DMS114 treated with DMSO at 0.1 percent for 48 hours (cell line): ENCODE measurements around the gene DEF6.
"Not testable (repeated sequence)": the region's sequence is repeated elsewhere in the genome, so short reads cannot be mapped to it uniquely, and the experiment has no call there.

Experiments
- DNase-seq: peaks from one replicate; lab custom pipeline; 2025; ENCODE audit not compliant: unreplicated experiment; lab: John Stamatoyannopoulos, UW

The DEF6 gene

DNA sequence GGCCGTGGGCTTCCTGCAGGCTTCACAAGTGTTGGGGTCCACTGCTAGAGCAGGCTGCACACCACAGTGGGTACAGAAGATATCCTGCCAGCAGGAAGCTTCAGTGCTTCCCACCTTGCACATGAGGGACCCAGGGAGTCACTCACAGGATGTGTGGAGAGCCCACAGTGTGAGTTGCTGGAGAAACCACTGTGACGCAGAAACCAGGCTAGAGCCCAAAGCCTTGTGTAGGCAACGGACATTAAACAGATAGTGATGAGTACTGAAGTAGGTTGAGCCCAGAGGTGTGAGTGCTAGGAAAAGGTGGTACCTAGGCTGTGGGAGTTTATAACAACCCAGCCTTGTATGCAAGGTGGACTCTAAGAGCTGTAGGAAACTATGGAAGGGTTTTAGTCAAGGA, 18.9 kb upstream of the DEF6 start:
- no peak for DNase-seq

DNA sequence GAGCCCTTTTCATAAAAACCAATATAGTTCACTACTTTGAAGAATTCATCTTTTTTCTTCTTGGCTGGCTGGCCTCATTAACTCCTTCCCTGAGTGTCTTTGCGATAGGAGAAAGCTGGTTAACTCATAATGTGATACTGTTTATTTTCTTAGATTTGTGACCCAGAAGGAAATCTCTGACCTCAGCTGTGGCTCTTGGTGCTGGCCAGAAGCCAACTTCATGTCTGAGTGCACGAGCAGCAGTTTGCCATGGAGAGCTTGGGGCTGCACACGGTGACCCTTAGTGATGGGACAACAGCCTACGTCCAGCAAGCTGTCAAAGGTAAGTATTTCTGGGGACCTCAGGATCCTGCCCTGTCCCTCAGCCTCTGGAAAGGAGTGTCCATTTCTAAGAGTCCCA, 16.7 kb upstream of the DEF6 start:
- no peak for DNase-seq

DNA sequence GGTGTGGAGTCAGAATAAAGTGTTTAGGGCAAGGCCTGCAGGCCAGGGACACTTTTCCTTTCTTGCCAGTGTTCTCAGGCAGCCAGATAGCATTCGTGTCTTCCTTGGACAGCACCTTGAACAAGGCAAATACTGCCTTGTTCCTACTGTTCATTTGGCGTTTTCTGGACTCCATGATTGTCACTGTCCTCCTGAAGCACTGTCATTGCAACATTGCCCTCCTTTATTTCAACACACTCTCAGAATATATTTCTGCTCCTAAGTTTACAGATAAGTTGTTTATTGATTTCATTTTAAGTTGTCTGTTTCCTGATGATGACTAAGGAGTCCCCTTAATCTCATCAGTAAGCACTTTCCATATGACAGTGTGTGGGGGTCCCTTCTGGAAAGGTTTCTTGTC, 15.1 kb upstream of the DEF6 start:
- DNase-seq: no peak

DNA sequence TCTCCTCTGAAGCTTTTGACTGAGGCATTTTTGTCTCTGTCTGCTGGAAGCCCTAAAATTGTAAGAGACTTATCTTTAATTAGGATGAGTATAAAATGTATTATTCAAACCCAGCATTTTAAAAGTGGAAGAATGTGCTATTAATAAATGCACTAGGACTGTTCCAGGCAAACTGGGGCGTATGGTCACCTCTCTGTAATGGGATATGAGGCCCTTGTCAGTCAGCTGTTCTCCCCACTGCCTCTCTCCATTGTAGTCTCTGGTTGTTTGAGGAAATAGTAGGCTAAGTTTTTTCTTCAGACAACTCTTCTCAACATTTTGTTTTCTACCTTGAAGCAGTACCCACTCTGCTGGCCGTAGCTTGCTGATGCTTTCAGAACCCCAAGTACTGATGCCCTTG, 14.3 kb upstream of the DEF6 start:
- no peak for DNase-seq

DNA sequence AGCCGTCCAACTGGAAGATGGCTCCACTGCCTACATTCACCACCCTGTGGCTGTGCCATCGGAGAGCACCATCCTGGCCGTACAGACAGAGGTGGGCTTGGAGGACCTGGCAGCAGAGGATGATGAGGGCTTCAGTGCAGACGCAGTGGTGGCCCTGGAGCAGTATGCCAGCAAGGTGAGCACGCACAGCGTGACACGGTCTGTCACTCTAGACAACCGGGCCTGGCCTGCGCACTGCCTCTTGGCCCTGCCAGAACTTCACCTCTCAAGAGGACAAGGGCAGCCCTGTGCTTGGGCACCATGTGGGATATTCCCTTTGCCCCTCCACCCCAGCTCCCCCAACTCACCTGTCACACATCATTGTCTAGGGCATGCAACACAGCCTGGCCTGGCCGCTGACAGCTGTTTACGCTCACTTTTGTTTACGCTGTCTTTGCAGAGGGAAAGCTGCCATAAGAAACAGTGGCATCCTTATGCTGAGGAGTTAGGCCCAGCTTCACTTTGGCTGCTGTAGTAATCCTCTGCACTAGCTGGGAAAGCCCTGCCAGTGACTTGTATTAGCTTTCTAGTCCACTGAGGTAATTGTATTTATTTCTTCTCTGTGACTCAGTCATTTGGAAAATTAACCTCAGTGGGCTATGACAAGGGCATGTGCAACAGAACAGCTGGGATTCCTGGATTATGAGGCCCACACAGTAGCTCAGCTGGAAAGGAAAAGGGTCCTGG, 9.8 kb upstream of the DEF6 start:
- no peak for DNase-seq

DNA sequence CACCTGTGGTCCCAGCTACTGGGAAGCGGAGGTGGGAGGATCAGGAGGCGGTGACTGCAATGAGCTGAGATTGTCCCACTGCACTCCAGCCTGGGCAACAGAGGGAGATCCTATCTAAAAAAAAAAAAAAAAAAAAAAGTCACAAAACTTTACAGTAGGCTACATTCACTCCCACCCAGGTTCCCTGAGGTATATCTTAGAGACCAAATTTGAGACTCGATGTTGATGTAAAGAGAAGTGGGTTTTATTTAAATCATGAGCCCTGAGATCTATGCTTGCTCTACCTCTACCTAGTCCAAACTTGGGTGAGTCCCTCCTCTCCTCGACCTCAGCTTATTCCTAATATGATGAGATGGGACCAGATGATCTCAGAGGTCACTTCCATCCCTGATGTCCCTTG, 8.8 kb upstream of the DEF6 start:
- DNase-seq: no peak

DNA sequence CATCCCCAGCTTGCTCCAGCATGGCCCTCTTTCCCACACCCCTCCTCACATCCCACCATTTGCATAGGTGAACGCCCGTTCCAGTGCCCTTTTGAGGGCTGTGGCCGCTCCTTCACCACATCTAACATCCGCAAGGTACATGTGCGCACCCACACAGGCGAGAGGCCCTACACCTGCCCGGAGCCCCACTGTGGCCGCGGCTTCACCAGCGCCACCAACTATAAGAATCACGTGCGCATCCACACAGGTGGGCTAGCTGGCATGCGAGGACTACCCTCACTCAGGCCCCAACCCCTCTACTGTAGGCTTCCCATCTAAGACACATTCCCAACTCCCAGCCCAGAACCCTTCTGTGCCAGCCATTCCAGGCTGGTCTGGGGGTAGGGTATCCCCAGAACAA, 6.1 kb upstream of the DEF6 start:
- DNase-seq: no peak

DNA sequence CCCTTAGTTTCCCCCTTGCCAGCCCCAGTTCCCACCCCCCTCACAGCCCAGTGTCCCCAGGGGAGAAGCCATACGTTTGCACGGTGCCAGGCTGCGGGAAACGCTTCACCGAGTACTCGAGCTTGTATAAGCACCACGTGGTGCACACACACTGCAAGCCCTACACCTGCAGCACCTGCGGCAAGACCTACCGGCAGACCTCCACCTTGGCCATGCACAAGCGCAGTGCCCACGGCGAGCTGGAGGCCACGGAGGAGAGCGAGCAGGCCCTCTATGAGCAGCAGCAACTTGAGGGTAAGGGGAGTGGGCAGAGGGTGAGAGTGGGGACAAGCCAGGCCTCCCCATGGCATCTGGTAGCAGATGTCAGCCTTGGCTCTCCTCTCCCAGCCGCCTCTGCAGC, 5.1 kb upstream of the DEF6 start:
- no peak for DNase-seq

DNA sequence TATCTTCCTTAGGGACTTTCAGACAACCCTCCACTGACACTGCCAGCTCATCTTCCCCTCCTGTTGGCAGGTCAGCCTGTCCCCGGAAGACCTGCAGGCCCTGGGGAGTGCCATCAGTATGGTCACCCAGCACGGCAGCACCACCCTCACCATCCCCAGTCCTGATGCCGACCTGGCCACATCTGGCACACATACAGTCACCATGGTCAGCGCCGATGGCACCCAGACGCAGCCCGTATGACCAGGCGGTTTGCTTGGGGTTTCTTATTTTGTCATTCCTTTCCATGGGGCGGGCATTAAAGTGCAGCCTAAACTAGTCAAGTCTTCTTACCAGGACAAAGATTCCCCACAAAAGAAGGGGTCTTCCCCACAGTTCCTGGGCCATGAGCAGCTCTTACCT, 3.9 kb upstream of the DEF6 start:
- no peak for DNase-seq

DNA sequence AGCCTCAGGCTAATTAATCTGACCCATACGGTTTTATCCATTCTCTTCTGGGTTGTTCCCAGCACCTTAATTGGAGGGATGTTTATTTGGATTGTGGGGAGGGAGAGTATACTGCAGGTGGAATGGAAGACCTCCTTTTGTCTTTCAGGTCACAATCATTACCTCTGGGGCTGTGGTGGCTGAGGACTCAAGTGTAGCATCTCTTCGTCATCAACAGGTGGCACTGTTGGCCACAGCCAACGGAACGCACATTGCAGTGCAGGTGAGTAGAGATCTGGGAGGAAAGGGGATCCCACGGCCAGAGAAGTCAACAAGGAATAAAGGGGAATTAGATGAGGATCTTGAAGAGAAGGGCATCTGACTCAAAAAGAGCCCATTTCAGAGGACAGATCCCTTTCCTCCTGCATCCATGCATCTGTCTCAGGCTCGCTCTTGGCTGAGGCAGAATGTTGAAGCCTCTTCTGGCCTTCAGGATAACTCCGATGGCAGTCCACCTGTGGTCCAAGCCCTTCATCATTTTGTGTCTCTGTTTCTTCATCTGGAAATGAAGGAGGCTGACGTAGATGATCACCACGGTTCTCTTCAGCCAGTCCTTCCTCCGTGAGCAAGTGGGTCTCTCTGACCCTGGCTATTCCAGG, 3.2 kb upstream of the DEF6 start:
- DNase-seq: no peak

DNA sequence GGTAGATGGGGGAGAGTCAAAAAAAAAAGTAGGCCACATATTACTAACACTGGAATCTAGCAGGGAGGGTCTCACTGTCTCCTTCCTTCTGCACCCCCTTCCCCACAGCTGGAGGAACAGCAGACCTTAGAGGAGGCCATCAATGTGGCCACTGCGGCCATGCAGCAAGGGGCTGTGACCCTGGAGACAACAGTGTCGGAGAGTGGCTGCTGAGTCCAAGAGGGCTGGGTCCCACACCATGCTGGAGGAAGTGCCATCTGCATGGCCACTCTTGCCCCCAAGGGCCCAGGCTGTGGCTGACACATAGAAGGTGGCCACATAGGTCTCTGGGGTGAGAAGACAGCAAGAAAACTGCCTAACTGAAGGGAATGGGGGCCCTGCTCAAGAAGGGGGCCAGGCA, 2.6 kb upstream of the DEF6 start:
- no peak for DNase-seq

DNA sequence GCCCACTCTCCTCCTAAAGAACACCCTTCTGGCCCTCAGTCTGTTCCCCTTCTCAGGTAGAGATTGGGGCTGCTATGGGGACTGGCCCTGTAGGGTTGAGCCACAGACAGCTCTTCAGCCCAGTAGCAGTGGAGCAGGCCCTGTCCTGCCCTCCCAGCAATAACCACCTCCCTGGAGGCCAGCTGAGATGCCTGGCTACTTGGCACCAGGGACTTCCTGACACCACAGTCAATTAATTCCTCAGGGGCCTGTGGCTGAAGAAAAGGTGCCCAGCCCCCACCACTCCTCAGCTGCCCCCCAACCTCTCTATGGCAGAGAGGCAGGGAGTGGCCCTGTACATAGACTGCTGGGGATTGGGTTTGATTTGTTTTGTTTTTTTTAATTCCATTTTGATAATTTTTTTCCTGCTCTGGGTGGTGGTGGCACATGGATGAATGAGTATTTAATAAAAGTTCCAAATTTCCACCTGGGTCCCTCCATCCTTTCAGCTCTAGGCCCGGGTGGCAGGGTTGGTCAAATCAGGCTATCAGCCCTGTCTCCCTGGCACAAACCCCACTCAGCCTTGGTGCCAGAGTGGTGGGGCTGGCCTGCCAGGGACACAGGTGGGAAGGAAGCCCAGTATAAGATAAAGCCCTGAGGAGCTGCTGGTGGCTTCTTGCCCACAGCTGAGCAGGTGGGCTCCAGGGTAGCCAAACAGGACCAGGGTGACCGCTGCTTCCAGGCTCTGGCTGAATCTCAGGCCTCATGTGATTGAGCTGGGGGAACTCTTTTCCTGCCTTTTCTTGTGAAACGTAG, 1.9 kb upstream of the DEF6 start:
- no peak for DNase-seq

DNA sequence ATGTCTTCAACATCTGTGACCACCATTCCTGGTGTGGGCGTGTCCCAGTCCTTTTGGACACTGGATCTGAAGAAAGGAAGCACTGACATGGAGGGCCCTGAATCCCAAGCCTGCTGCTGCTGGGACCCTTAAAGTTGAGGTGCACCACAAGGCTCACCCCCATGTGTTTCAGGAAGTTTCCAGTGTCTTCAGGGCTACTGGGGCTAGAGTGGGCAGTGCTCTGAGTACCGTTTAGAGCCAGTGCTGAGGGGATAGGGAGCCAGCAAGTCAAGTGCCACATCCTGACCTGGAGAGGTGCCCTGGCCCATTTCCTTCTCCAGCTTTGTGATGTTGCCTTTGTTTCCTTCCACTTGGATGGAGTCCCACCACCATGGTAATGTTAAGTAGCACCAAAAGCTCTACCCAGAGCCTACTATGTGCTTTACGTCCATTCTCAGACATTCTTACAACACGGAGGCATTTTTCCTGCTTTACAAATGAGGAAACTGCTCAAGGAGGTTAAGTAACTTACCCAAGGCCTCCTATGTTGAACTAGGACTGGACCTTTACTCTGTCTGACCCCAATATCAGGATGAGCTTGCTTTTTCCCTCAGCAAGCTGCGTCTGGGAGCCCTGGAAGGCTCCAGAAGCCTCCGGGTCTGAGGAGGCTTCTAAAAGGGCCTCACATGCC, 552 bp upstream of the DEF6 start:
- DNase-seq: no peak

DNA sequence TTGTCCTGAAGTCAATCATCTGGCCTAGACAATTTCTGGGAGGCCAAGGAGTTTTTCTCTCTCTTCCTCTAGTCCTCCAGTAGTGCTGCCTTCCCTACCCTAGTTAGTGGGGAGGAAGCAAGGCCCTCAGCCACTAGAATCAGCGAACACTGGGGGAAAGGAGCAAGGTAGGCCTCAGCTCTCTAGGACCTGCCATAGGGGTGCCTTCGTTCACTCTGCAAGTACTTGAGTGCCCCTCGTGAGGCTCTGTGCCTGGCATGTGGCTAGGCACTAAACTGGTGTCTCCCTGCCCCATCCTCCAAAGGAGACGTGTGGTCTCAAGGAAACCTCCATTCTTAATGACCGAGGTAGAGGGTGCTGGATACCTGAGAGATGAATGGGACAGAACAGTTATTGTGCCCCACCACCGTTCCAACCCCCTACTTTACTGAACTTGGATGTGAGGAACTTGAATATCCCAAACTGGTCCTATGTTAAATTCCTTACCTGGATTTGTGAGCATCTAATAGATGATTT, 1.1 kb downstream of the DEF6 start:
- DNase-seq: no peak

DNA sequence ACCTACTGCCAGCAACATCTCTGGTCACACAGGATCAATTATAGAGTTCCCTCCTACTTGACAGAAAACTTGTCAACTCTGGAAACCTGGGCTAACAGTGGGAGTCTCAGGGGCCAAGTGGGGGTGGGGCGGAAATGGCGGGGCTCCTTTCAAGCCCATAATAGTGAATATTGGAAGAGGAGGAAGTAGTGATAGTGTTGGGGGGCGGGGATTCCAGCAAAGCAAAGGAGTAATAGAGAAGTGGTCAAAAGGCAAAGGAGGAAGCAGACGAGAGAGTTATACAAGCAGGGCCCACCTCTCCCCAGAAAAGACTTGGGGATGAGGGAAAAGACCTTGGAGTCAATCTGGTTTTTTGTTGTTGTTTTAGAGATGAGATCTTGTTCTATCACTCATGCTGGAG, 2.1 kb downstream of the DEF6 start:
- DNase-seq: no peak

DNA sequence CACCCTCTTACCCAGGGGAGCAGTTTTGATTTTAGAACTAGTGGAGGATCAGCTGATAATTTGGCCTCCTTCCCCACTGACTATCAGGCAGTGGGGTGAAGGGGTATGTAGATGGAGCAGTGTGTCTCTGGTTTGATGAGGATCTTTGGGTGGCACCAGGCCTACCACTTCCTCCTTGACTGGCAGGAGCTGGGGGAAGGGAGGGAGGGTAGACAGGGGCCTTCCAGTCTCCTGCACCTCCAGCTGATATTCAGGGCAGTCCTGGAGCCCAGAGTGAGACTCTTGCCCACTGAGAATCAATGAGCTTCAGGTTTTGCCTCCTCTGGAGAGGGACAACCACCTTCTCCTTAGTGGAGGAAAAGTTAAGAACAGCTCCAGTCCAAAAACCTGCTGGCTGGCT, 3.2 kb downstream of the DEF6 start:
- no peak for DNase-seq

DNA sequence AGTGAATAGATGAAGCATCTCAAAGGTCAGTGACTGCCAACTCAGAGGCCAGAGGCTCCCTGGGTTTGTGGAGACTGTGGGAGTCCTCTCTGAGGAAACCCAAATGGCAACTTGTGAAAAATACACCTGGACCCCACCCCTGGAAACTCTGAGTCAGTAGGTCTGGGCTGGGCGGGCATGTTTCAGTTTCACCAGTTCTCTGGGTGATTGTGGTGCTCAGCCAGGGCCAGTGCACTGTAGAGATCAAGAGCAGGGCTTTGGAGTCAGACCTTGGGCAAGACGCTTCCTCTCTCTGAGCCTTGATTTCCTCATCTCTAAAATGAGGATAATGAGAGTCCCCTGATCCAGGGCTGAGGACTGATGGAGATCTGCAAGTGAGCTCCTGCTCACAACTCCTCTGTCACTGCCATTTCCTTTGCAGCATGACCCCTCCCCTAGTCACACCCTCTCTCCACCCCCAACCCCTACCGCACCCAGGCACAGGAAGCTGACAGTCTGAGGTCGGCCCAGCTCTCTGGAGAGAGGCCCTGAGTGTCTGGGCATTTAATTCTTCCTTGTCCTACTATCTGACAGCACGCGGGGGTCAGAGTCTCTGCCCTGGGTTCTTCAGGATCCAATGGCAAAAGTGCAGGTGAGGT, 5.1 kb downstream of the DEF6 start:
- DNase-seq: no peak

DNA sequence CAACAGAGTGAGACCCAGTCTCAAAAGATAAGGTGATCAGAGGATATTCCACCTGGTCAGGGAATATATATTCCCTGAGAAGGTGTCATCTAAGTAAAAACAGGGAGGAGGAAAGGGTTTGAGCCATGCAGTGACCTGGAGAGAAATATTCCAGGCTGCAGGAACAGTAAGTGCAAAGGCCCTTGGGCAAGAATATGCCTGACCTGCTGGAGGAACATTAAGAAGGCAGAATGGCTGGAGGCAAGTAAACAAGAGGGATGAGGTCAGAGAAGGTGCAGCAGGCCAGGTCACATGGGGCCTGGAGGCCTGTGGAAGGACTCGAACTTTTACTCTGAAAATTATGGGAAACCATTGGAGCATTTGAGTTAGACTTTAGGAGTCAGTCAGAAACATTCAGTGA, 6.7 kb downstream of the DEF6 start:
- DNase-seq: no peak

DNA sequence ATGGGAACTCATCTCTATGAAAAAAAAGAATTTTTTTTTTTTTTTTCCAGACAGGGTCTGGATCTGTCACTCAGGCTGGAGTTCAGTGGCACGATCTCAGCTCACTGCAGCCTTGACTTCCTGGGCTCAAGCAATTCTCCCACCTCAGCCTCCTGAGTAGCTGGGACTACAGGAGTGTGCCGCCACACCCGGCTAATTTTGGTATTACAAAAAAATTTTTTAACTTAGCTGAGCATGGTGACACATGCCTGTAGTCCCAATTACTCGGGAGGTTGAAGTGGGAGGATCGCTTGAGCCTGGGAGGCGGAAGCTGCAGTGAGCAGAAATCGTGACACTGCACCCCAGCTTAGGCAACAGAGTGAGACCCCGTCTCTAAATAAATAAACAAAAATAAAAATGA, 7.5 kb downstream of the DEF6 start:
- DNase-seq: no peak

DNA sequence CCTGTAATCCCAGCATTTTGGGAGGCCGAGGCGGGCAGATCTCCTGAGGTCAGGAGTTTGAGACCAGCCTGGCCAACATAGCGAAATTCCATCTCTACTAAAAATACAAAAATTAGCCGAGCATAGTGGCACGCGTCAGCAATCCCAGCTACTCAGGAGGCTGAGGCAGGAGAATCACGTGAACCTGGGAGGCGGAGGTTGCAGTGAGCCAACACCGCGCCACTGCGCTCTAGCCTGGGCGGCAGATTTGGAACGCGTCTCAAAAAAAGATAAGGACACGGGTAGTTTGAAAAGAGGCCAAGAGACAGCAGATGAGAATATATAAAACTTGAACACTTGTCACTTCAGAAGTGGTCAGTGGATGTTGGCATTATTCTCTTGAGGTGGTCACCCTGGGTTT, 9.5 kb downstream of the DEF6 start:
- DNase-seq: not testable (repeated sequence)

DNA sequence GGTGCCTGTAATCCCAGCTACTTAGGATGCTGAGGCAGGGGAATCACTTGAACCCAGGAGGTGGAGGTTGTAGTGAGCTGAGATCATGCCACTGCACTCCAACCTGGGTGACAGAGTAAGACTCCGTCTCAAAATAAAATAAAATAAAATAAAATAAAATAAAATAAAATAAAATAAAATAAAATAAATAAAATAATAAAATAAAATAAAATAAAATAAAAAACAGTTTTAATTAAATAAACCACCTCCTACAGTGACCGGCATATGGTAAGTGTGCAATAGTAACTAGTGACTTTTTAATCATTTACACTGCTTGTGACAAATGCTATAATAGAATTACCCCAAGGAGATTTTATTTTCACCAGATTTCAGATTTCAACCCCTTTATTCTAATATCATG, 10.9 kb downstream of the DEF6 start:
- DNase-seq: not testable (repeated sequence)
